GM19372 (cell line): ENCODE measurements around the gene ARHGEF25.
"Not testable (repeated sequence)": the region's sequence is repeated elsewhere in the genome, so short reads cannot be mapped to it uniquely, and the experiment has no call there.

Experiments used
- ATAC-seq: cut with Tn5 transposase; IDR thresholded peaks from one replicate; pipeline ENCODE4 v1.9.1; 2021; ENCODE audit warnings: mild to moderate bottlenecking, low read depth, moderate library complexity; ENCODE audit not compliant: unreplicated experiment

ARHGEF25 gene

DNA sequence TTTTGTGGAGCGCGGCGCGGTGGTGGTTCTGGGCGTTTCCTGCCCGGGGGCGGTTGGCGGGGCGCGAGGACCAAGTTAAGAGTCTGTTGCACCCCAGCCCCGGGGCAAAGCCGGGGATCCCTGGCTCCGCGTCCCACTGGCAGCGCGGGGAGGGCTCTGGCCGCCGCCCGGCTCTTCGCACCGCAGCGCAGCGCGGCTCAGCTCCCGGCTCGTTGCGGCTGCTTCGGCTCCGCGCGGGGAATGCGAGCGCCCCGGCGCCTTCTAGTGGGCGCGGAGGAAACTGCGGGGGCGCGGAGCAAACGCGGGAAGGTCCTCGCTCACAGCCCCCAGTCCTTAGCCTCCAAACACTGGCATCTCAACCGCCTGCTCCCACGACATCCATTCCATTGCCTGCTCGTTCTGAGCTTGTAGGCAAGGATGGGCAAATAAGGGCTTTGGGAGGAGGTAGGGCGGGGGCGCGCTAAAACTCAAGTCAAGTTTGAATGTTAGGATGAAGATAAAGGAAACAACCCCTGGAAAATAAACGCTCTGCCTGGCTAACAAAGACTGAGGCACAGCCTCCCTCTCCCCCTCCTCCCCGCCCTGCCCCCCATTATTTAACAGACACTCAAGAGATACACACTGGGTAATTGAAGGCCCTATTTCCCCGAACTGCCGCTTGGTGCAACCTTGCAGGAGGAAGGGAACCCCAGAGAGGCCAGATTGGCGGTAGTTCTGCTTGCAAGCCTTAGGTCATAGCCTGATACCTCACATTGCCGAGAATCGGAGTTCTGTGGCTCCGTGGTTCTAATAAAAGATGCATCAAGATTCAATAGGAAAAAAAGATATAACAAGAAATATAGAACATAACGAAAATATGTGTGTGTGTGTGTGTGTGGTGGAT lies 22.0 kb downstream of the ARHGEF25 start, which contains the start of gene B4GALNT1:
Gene B4GALNT1, minus strand, starts transcription at position 244 of the 883 bp plus-strand sequence. CDS start 1,069 bp downstream, outside the sequence.
- ATAC-seq: peak; percentile 85

DNA sequence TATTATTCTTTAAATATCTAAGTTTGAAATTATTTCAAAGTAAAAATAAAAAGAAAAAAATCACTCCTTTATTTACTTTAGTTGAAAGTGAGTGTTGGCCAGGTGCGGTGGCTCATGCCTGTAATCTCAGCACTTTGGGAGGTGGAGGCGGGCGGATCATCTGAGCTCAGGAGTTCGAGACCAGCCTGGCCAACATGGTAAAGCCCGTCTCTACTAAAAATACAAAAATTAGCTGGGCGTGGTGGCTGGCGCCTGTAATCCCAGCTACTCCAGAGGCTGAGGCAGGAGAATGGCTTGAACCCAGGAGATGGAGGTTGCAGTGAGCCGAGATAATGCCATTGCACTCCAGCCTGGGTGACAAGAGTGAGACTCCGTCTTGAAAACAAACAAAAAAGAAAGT lies 25.5 kb downstream of the ARHGEF25 start:
- ATAC-seq: not testable (repeated sequence)

DNA sequence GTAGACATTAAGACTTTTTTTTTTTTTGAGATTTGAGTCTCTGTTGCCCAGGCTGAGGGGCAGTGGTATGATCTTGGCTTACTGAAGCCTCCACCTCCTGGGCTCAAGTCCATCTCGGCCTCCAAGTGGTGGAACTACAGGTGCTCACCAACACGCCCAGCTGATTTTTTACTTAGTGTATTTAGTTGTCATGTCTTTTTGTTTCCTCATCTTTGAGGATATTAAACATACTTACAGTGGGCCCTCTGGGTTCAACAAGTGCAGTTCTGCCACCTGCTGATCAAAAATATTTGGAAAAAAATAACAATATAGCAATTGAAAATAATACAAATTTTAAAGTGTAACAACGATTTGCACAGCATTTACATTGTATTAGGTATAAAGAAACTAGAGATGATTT lies 26.1 kb downstream of the ARHGEF25 start:
- no peak for ATAC-seq

DNA sequence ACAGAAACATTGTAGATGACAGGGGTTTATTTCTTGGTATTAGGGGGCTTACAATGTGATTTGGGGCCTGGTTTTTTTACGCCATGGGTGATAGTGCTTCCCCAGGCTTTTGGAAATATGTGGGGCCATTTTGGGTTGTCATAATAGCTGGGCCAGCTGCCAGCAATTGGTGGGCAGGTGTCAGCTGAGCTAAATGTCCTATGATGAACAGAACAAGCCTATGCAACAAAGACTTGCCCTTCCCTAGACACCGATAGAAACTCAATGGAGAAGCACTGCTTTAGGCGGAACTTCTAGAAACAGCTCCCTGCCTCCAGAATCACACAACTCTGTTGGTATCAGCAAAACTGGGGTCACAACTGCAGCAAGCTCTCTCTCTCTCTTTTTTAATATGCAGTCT lies 26.9 kb downstream of the ARHGEF25 start:
- ATAC-seq: no peak

DNA sequence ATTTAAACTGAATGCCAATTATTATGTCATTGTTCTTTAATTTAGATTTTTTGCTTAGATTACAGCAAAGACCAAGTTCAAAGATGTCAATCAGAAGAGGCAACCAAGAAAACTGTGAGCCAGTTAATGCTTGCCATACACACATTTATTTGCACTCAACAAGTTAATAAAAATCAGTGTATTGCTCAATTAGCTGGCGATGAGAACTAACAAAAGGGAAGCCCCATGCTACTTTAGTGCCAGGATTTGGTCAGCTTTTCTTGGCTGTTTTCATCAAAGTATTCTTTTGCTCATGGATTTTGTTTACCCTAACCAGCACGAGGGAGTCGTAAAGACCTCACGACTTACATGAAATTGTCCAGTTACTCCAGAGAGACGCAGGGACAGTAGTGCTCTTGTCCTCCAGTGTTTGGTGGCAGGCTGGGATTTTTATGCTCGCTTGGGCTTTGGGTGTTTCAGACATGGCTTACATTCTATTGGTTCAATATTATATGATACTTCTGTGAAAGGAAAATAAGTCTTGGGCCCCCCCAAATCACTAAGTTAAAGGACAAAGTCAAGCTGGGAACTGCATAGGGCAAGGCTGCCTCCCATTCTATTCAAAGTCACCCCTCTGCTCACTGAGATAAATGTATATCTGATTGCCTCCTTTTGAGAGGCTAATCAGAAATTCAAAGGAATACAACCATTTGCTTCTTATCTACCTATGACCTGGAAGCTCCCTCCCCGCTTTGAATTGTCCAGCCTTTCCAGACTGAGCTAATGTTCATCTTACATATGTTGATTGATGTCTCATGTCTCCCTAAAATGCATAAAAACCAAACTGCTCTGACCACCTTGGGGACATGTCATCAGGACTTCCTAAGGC lies 29.2 kb downstream of the ARHGEF25 start:
- no peak for ATAC-seq

DNA sequence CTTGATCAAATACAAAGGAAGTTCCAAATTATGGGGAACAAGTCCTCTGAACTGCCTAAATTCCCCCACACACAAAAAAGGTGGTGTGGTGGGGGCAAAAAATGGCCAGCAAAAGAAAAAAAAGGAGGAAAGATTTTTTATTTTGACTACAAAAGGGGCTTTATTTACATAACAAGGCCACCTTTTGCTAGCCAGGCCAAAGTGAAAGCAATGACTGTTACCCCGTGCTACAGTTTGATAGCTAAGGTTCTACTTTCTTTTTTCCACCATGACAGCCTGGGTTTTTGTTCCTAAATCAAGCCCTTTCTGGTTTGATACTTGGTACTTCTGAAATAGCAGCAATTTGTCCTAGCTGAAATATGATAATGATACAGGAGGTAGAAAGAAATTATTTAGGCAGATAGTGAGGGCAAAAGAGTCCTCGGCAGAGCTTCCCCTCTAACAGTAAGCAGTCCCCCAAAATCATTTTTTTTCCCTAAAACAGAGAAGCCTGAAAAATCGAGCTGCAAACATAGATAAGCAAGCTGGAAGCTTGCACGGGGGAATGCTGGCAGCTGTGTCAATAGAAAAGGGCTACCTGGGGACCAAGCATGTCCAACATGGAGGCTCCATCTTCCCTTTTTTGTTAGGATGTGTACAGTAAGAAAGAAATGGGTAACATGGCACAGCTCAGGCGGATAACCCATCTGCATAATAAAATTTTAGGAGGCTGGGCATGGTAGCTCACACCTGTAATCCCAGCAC lies 30.6 kb downstream of the ARHGEF25 start:
- no peak for ATAC-seq

DNA sequence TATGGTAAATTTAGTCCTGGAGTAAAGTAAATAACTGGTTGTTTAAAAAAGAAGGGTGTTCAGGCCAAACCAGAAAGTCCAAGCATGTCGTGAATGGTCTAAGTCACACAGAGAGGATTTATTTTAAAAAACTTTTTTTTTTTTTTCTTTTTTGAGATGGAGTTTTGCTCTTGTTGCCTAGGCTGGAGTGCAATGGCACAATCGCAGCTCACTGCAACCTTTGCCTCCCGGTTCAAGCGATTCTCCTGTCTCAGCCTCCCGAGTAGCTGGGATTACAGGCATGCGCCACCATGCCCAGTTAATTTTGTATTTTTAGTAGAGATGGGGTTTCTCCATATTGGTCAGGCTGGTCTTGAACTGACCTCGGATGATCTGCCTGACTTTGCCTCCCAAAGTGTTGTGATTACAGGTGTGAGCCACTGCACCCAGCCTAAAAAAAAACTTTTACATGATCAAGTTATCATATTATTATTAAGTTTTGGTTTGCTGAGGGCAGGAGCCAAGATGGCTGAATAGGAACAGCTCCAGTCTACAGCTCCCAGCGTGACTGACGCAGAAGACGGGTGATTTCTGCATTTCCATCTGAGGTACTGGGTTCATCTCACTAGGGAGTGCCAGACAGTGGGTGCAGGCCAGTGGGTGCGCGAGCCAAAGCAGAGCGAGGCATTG lies 34.9 kb downstream of the ARHGEF25 start:
- not testable (repeated sequence) for ATAC-seq

DNA sequence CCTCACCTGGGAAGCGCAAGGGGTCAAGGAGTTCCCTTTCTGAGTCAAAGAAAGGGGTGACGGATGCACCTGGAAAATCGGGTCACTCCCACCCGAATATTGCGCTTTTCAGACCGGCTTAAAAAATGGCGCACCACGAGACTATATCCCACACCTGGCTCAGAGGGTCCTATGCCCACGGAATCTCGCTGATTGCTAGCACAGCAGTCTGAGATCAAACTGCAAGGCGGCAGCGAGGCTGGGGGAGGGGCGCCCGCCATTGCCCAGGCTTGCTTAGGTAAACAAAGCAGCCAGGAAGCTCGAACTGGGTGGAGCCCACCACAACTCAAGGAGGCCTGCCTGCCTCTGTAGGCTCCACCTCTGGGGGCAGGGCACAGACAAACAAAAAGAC lies 35.4 kb downstream of the ARHGEF25 start:
- not testable (repeated sequence) for ATAC-seq

DNA sequence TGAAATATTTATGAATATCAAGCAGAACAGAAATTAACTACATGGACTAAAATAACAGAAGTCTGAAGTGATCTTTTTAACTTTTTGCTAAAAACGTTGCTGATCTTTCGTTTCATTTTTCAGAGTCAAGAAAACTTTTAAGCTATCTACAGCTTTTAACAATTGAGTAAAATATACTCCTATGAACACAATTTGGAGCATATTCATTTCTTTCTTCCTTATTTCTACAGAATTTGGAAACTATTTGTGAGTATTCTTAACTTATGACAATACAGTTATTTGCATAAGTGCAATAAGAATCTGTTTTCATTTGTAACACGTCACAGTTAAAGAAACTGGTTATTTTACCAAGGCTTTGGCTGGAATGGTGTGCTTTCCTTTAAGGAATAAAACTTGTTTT lies 42.8 kb downstream of the ARHGEF25 start:
- ATAC-seq: no peak

DNA sequence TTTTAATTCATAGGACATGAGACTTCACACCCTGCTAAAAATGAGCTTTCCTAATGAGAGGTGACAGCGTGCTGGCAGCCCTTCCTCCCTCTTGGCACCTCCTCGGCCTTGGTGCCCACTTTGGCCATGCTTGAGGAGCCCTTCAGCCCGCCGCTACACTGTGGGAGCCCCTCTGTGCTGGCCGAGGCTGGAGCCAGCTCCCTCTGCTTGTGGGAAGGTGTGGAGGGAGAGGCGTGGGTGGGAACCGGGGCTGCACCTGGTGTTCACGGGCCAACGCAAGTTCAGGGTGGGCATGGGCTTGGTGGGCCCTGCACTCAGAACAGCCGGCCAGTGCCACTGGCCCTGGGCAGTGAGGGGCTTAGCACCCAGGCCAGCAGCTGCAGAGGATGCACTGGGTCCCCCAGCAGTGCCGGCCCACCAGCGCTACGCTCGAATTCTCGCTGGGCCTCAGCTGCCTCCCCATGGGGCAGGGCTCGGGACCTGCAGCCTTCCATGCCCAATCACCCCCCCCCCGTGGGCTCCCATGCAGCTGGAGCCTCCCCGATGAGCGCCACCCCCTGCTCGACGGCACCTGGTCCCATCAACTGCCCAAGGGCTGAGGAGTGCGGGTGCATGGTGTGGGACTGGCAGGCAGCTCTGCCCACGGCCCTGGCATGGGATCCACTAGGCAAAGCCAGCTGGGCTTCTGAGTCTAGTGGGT lies 44.5 kb downstream of the ARHGEF25 start:
- no peak for ATAC-seq

DNA sequence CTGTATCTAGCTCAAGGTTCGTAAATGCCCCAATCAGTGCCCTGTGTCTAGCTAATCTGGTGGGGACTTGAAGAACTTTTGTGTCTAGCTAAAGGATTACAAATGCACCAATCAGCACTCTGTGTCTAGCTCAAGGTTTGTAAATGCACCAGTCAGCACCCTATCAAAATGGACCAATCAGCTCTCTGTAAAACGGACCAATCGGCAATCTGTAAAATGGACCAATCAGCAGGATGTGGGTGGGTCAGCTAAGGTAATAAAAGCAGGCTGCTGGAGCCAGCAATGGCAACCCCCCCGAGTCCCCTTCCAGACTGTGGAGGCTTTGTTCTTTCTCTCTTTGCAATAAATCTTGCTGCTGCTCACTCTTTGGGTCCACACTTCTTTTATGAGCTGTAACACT lies 45.2 kb downstream of the ARHGEF25 start:
- ATAC-seq: not testable (repeated sequence)

DNA sequence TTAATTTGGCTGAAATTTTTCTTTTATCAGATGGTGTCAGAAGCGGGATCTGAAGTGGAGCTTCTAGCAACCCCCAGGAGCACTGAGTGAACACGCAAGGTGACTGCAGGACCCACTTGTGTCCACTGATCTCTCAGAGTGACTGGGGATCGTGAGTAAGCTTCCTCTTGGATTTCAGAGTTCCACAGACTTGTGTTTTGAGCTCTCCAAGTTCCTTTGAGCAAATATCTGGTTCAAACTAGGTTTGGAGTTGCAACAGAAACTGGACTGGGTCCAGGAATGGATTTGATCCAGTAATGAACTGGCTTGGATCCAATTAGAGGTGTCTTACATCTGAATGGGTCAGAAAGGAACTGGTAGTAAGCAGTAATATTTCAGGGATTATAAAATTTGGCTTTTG lies 46.5 kb downstream of the ARHGEF25 start:
- no peak for ATAC-seq

DNA sequence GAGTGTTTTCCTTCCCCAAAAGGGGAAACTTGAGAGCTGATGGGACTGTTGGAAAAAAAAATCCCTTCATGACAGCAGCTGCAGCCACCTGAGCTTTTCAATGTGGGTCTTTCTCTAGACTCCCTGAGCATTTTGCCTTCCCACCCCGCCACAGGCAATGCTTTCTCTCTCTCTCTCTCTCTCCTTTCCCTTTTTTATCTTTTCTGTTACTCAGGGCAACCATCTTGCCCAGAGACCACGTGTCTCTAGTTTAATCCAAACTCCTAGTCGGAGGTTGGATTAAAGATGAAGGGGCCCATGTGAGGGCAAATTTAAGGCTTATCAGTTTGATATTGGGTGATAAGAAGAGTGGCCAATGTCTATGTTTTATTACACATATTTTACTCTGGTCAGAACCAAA lies 47.7 kb downstream of the ARHGEF25 start:
- no peak for ATAC-seq

DNA sequence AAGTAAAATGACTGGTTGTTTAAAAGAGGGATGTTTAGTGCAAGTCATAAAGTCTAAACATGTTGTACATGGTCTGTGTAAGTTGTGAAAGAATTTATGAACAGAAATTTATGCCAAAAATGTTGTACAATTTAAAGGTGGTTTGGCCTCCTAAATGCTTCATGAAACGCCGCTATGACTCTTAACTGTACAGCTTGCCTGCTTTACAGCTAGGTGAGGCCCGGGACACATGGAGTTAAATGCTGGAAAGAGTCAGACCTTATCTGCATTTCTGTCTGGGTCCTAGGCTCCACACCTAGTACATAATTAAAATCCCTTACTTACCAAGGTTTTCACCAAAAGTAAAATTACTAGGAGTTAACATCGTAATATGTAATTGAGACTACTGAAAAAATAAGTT lies 50.1 kb downstream of the ARHGEF25 start:
- no peak for ATAC-seq

DNA sequence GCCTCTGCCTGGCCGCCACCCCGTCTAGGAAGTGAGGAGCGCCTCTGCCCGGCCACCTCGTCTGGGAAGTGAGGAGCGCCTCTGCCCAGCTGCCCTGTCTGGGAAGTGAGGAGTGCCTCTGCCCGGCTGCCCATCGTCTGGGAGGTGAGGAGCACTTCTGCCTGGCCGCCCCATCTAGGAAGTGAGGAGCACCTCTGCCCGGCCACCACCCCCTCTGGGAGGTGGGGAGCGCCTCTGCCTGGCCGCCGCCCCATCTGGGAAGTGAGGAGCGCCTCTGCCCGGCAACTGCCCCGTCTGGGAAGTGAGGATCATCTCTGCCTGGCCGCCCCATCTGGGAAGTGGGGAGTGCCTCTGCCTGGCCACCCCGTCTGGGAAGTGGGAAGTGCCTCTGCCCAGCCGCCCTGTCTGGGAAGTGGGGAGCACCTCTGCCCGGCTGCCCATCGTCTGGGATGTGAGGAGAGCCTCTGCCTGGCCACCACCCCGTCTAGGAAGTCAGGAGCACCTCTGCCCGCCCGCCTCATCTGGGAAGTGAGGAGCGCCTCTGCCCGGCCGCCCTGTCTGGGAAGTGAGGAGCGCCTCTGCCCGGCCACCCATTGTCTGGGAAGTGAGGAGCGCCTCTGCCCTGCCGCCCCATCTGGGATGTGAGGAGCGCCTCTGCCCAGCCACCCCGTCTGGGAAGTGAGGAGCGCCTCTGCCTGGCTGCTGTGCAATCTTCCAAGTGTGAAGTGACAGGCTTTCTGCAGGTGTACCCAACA lies 54.0 kb downstream of the ARHGEF25 start:
- ATAC-seq: not testable (repeated sequence)
